Panc1 (cell line): ENCODE measurements around the gene GRHL3. TPM values are rescaled to one million over a fixed set of nuclear protein-coding genes. Genes with fewer than 3 reads are reported as not detected.

ENCODE experiments used
- ATAC-seq: fragments of 200-7000 bp; cut with Tn5 transposase; 2 replicates; pipeline ENCODE4 v1.9.1; 2020; ENCODE audit warnings: mild to moderate bottlenecking, moderate library complexity
- BruUV-seq: library from RNA; stranded (reverse); fragments of 400-500 nt; replicated peaks from 2 replicates; lab custom pipeline; 2021; lab: Mats Ljungman, UMichigan
- CTCF ChIA-PET: fragments of 300-600 bp; sonication (Branson Sonifier 250); formaldehyde crosslinking; loops from one replicate; lab custom pipeline; 2022; ENCODE audit warnings: antibody characterized with exemption; lab: Charles Lee
- POLR2A ChIA-PET: fragments of 300-600 bp; sonication (Branson Sonifier 250); formaldehyde crosslinking; loops from one replicate; lab custom pipeline; 2022; ENCODE audit warnings: antibody characterized with exemption; lab: Charles Lee
- DNase-seq: peaks from one replicate; pipeline ENCODE4 v3.0.0-alpha.2; 2010; ENCODE audit warnings: low read depth, low spot score
- H3K27ac ChIP-seq: 2 replicates; pipeline ENCODE4 v1.5.1; 2011; ENCODE audit warnings: mild to moderate bottlenecking, low read length, inconsistent platforms
- H3K27me3 ChIP-seq: fragments of 200-500 bp; sonication (Bioruptor generic); 2 replicates; pipeline ENCODE4 v1.6.0; 2014; ENCODE audit warnings: low read length, inconsistent platforms; ENCODE audit not compliant: control insufficient read depth, insufficient read depth
- H3K36me3 ChIP-seq: fragments of 200-500 bp; sonication (Bioruptor generic); 2 replicates; pipeline ENCODE4 v1.5.1; 2014; ENCODE audit warnings: inconsistent platforms, mild to moderate bottlenecking, low read length, moderate library complexity; ENCODE audit not compliant: control insufficient read depth, insufficient read depth
- H3K4me1 ChIP-seq: 2 replicates; pipeline ENCODE4 v1.5.1; 2011; ENCODE audit warnings: inconsistent platforms, mild to moderate bottlenecking, low read length, moderate library complexity; ENCODE audit not compliant: control insufficient read depth, insufficient read depth
- H3K4me3 ChIP-seq, 2 experiments: 2 replicates each; pipeline ENCODE4 v1.5.1; 2011 to 2012; ENCODE audit warnings: low read depth in 2 of 2, low read length in 2 of 2, mild to moderate bottlenecking in 2 of 2, inconsistent platforms in 1 of 2, moderate library complexity in 1 of 2
- H3K9me3 ChIP-seq: fragments of 200-500 bp; sonication (Bioruptor generic); 2 replicates; pipeline ENCODE4 v1.5.1; 2014; ENCODE audit warnings: low read depth, mild to moderate bottlenecking, inconsistent platforms, low read length, moderate library complexity; ENCODE audit not compliant: control insufficient read depth, insufficient read depth
- CTCF ChIP-seq: fragments of 450-650 bp; IDR thresholded peaks from 2 replicates; pipeline ENCODE4 v1.5.1; 2017; ENCODE audit warnings: mild to moderate bottlenecking
- POLR2AphosphoS5 ChIP-seq: IDR thresholded peaks from 2 replicates; pipeline ENCODE4 v1.6.1; 2012; ENCODE audit warnings: mild to moderate bottlenecking, low read depth, low read length, moderate library complexity
- REST ChIP-seq, 2 experiments: IDR thresholded peaks; 2 replicates each; pipeline ENCODE4 v1.6.1; 2011 to 2012; ENCODE audit warnings: low read depth in 2 of 2, control low read depth in 1 of 2, low read length in 1 of 2, mild to moderate bottlenecking in 1 of 2, moderate library complexity in 1 of 2; ENCODE audit not compliant: insufficient read depth in 1 of 2
- SIN3A ChIP-seq: IDR thresholded peaks from 2 replicates; pipeline ENCODE4 v1.6.1; 2012; ENCODE audit warnings: low read depth, mild to moderate bottlenecking, low read length, moderate library complexity, borderline replicate concordance; ENCODE audit not compliant: insufficient read depth
- TCF7L2 ChIP-seq: IDR thresholded peaks from 2 replicates; pipeline ENCODE4 v1.6.1; 2011; ENCODE audit warnings: mild to moderate bottlenecking, low read depth, low read length, inconsistent platforms
- in situ Hi-C: cut with HindIII; loops from 2 replicates; pipeline ENCODE4 v1.10.0; 2016; ENCODE audit warnings: low sequenced_read_pairs, low pct_unique_long_range_greater_than_20kb
- intact Hi-C: fragments of 100-400 bp; cut with micrococcal nuclease; formaldehyde crosslinking; loops from one replicate; pipeline ENCODE4 v1.10.0; 2022; ENCODE audit not compliant: unreplicated experiment
- total RNA-seq: library from RNA; stranded (reverse); gene quantifications from one replicate; pipeline ENCODE4 v1.2.1, GENCODE V29; 2021; ENCODE audit not compliant: unreplicated experiment

The GRHL3 gene
- total RNA-seq, 1 experiment from 2014 or later, result 16.7 TPM

GRCh38 chr1:24382165-24382577, 63.0 kb downstream of the GRHL3 start:
- Histone ChIP-seq H3K27ac (peak overlapping the region; percentile 44; the same call in 1 of the 2 replicates), H3K36me3 (no peaks in the 10 kb centered on the region), H3K27me3 (no peaks in the 10 kb centered on the region), H3K9me3 (no peaks in the 10 kb centered on the region), H3K4me3 (no peak overlapping the region), H3K4me1 (no peaks in the 10 kb centered on the region; the same call in 1 of the 2 replicates)
- CTCF ChIA-PET, result no interaction called here
- no TSS peak for BruUV-seq
- in situ Hi-C loops (no loop called here), intact Hi-C loops (no loop called here)
- TF ChIP-seq SIN3A, result no peak
- no peak for TF ChIP-seq POLR2AphosphoS5
- TF ChIP-seq CTCF, result no peak
- no peak for TF ChIP-seq TCF7L2
- TF ChIP-seq REST (IDR thresholded peaks at IDR 0.05; ENCODE audit: insufficient read depth in 1 of 2, low read depth in 2 of 2, low read length in 1 of 2), result no peak
- ATAC-seq (no peak), DNase-seq (no peak)
- POLR2A ChIA-PET, result interaction anchor here (0.7 kb wide), 1 partner anchor 114 kb away, joined by 5 read pairs; no protein-coding TSS in a partner anchor

GRCh38 chr1:24383381-24383940, 64.3 kb downstream of the GRHL3 start:
- no peak for DNase-seq

More at GRCh38 chr1:24383381-24383940, 64.3 kb downstream of the GRHL3 start:
- Histone ChIP-seq H3K36me3 (no peaks in the 10 kb centered on the region), H3K27me3 (no peaks in the 10 kb centered on the region), H3K9me3 (no peaks in the 10 kb centered on the region), H3K27ac (0 out of 2 replicates have a peak overlapping the region, but pooled peaks have one; percentile 39), H3K4me3 (no peak overlapping the region), H3K4me1 (no peaks in the 10 kb centered on the region; the same call in 1 of the 2 replicates)
- no peak for ATAC-seq
- POLR2A ChIA-PET, result no interaction called here
- in situ Hi-C loops, result no loop called here
- intact Hi-C loops, result no loop called here
- no TSS peak for BruUV-seq
- no peak for TF ChIP-seq POLR2AphosphoS5
- TF ChIP-seq REST (IDR thresholded peaks at IDR 0.05; ENCODE audit: insufficient read depth in 1 of 2, low read depth in 2 of 2, low read length in 1 of 2), result no peak
- TF ChIP-seq CTCF, result no peak
- TF ChIP-seq TCF7L2, result no peak
- no peak for TF ChIP-seq SIN3A
- CTCF ChIA-PET, result interaction anchor here (0.7 kb wide), 1 partner anchor 167 kb away, joined by 3 read pairs; no protein-coding TSS in a partner anchor
